Measurements from ENCODE around the gene NPY1R. TPM values are rescaled to one million over a fixed set of nuclear protein-coding genes. Genes with fewer than 3 reads are reported as not detected.

The NPY1R gene
- not detected for total RNA-seq

DNA sequence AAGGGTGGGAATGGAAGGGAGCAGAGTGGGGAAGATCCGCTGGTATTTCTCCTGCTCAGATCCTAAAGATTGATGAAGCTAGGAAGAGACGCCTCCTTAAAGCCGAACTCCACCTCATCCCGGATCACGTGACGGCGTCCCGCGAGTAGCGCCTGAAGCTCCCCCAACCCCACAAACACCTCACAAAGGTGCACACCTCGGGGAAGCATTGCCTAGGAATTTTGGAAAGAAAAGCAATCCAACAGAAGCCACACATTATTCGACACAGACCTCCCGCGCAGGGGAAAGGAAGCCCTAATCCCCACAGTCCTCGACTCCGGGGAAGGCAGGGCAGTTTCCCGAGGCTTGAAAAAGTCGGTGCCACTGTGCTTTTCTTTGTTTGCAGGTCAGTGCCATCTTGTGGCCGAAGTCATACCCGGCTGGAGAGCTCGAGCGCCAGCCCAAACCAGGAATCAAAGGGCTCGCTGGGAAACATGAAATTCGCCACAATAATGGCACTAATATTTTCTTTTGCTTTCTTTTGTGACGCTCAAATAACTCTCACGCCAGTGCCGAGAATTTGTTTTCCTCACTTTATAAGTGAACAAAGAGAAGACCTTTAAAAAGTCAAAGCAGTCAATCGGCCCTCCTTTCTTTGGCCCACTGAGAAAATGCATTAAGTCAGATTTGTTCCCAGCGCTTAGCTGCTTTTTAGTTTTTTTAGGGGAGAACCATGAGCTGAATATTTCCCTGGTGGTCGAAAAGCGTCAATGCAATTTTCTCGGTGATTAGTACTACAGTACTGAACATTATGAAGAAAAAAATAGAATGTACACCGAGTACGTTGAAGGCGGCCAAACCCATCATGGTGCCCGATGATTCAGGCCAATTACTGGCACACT, at the start of gene NPY1R:
Gene NPY1R (minus strand): TSS at position 71 of the 881 bp plus-strand sequence. CDS start 6,042 bp downstream, outside the sequence.
- DNase-seq, result no peak

DNA sequence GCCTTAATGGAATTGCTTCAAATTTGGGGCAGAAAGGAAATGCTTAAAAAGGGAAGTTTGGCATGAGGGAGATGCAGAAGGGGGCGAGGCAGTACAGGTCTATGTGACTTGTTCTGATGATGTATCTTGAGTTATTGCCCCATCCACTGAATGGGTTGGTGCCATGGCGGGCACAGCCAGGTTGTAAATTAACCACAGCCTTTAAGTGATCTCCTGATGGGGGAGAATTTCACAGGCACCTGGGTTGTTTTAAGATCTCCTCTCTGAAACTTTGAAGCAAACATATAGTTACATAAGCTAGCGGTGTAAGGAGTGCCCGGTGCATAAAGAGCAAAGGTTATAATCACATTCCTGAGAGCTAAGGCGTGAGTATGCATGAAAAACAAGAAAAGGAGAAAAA, 48.3 kb upstream of the NPY1R start:
- no peak for DNase-seq

DNA sequence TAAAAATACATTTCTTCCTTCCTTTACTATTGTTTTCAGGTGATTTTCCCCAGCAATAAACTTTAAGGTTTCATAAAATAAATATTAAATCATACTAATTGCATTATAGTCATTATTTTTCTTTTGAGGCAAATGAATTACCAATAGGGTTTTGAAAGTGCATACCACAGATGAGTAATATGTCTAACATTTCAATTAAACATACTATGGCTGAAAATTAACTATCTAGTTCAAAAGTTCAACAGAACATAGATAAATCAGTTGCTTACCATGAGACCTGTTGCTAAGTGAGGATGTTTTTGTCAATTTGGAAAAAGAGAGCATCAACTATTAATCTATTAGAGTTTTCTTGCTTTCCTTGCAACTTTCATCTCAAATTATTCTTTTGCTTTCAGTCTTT, 46.3 kb upstream of the NPY1R start:
- no peak for DNase-seq

DNA sequence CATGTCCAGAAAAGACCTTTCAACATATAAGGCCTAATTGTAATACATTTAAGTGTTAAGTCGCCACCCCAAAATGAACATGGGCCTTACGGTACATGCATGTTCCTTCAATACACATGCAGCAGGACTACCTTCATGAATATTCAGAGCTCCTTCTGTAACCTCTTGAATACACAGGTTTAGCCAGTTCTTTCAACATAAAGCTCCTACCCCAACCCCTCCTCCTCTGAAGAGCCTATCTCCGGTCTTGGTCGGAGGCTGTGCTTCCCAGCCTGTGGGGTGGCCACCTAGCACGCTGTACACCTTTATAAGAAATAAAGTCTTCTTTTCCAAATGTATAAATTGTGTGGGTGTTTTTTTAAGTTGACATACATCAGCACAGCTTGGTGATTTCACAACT, 39.6 kb upstream of the NPY1R start:
- no peak for DNase-seq

DNA sequence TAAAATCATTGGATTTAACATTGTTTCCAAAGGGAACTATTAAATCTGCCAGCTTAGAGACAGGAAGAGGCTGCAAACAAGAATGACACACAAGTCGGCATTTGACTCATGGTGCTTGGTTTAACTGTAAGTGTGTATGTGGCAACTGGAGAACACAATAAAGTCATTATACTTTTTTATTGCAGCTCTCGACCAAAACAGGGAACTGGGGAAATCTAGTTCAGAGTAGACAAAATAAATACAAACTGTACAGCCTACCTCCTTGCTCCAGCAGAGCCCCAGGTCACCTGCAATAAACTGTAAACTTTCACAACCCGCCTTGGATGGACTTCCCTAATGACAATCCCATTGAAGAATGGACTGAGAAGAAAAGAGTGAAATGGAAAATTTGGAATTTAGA, 35.3 kb upstream of the NPY1R start:
- no peak for DNase-seq

DNA sequence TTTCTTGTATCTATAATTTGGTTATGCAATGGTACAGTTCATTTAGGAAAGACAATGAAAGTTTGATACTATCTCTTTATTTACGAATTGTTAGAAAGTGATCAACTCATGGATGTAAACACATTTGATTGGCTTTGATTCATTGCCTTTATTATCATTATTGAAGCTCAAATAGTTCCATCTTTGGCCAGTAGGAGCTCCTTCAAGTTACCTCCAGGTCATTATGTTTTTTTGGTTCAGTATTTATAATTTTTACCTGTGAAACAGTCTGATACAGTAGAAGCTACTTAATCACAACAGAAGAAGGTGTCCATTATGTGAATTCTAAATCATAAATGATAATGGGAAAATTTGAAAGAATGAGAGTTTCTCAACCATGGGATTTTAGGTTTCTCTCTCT, 23.7 kb upstream of the NPY1R start:
- DNase-seq, result no peak

DNA sequence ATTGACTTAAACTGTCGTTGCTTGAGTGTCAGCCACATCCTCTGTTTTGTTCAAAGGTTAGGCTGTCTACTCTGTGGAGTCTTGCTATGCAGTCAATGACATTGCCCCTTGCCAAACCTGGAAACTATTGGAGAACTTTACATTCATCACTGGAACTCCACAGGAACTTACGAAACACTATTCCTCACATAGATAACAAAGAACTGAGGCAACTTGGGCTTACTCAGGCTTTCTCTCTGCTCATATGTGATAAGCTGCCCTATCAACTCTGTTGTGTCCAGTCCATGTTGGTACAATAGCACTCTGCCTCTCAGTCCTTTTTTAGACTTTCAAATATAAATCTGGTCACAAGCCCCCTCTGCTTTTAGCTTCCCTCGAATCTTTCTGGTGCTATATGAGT, 20.7 kb upstream of the NPY1R start:
- no peak for DNase-seq

DNA sequence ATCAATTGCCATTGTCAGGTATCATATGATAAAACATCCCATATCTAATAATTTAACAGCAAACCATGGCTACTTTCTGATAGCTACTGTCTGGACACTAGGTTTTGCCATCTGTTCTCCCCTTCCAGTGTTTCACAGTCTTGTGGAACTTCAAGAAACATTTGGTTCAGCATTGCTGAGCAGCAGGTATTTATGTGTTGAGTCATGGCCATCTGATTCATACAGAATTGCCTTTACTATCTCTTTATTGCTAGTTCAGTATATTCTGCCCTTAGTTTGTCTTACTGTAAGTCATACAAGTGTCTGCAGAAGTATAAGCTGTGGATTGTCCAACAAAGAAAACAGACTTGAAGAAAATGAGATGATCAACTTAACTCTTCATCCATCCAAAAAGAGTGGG, 18.3 kb upstream of the NPY1R start:
- no peak for DNase-seq

DNA sequence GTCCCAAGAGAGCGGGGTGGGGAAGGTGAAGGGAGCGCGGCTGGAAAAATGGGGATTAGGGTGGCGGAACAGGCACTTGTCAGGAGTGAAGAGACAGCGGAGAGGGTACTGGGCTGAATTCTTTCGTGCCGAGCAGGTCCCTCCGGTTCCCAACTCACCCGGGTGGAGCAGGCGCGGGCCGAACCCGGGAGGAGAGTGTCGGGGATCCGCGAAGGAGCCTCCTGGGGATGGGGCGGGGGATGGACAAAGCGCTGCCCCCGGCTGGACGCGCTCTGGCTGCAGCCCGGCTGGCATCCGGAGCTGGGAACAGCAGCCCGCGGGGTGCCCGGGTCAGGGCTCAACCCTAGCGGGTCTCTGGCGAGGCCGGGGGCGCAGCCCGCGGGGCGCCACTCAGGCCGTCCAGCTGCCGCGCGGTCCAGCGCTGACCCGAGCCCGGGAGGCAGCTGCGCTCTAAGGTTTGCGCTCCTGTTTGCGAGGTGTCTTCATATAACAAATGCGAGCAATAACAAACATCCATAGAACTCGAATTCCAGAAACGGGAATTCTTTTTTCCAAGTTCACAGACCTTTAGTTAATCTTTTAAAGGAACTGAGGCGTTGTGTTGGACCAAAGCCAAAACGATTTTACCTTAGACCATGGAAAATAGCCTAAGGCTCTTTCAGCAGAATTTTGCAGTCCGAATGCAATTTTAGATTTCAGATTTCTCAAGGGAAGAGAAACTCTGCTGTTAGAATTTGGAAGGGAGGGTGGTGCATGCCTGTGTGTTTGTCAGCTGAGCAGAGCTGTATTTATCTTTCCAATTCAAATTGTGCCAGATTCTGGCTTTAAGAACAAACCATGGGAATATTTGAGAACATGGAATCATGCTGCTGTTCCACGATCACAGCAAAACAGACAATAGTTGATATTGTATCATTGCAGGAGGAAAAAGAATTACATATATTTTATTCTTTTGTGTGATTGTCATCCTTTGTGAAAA, 12.0 kb upstream of the NPY1R start:
- no peak for DNase-seq

DNA sequence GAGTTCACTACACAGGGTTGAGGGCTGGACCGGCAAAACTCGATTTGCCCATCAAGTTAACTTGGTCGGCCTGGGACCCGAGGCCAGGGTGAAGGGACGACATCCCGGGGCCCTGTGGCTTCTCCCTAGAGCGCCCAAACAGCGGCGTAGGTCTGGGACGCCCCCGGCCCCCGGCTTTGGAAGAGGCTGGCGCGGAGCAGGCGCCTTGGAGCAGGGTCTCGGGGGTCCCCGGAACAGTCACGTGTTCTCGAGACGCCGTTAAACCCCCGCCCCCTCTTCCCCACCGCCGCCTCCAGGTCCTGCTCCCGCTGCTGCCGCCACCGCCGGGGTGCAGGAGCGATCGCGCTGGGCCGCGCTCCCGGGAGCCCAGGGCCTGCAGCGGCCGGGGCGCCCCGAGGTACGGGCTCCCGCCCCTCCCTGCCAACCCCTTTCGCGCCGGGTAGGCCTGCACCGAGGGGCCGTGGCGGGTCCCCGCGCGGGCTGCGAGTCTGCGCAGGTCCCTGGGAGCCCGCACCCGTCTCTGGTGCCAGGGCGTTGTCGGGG, 11.3 kb upstream of the NPY1R start, which contains the start of gene NPY5R:
Gene NPY5R (plus strand): TSS at position 289 of the 543 bp plus-strand sequence. CDS start 6,382 bp downstream, outside the sequence.
- DNase-seq, result no peak

DNA sequence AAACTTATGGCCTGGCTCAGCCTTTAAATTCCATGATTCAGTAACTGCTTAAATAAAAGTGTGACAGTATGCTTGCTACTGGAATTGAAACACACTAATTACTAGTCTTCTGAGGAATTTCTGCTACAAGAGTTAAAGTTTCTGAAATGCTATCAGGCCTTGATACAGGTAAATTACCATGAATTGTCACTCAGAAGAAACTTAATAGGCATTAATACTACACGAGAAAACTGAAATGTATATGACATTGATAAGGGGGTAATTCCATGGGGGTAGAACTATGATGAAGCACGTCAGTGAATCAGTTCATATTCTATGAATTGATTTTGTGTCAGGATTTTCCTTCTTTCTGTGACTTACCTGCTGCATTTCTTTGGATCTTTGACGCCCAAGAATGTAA, 3.0 kb upstream of the NPY1R start:
- no peak for DNase-seq

DNA sequence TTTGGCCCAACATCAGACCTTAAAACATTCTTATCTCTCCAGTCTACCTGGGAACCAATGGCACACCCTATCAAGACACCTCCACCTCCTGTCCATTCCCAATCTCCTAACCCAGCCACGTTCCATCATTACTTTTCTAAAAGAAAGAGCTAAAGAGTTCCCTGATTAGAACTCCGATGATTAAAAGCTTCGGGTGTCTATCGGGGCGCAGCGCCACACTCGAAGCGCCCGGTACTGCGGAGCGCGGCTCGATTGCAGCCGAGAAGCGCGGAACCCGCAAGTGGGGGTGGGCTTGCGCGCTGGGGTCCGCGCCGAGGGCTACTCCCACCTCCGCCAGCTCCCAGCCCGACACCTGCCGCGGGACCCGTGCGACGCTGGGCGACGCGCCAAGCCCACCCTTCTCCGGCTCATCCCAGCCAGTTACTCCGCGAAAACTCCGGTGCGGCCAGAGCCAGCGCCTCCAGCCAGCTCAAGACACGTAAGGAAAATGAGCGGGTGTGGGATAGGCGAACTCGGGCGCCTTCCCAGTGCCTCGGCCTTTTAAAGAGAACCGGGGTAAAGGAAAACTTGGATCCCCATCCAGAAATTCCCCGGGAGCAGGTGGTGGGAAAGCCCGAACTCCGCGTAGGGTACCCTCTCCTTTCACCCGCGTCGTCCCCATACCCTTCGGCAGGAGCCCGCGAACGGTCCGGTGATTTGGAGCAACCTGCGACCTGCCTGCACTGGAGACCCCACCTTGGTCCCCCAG, 593 bp downstream of the NPY1R start:
- DNase-seq, result no peak

DNA sequence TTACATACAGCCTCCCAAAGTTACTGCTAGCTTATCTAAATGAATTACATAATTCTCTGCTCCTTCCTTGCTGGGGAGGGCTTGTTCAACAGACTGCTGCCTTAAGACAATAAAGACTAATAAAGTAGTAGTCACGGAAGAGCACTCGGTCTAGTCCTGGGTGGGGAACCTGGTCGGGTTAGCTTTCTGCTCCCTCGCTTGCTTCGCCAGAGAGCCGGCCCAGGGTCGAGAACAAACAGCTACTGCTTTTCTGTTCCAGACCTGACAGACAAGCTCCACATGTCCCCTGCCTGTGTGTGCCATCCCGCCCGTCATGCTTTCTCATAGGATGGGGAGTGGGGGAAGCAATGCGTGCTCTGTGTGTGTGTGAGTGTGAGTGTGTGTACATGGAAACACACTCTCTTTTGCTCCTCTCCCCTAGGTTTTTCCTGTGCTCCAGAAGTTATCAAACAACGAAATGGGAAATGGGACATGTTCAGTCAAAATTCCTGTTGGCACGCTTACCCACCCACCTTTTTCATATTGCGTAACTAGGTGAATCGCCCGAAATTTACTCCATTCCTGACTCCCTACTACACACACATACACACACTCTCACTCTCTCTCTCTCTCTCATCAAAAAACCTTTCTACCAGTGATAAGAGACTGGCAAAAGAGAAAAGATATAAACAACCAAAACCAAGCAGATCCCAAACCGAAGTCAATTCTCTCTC, 1.3 kb downstream of the NPY1R start:
- DNase-seq, result no peak

DNA sequence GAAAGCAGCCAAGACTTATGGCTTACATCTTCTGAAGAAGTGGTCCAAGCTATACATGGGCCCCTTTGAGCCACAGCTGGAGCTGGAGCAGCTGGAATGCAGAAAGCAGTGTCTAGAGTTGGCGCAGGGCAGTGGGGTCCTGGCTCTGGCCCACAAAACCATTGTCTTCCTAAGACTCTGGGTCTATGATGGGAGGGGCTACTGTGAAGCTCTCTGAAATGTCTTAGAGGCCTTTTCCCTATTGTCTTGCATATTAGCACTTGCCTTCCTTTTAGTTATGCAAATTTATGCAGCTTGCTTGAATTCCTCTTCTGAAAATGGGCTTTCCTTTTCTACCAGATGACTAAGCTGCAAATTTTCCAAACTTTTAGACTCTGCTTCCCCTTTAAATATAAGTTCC, 15.3 kb downstream of the NPY1R start:
- no peak for DNase-seq

DNA sequence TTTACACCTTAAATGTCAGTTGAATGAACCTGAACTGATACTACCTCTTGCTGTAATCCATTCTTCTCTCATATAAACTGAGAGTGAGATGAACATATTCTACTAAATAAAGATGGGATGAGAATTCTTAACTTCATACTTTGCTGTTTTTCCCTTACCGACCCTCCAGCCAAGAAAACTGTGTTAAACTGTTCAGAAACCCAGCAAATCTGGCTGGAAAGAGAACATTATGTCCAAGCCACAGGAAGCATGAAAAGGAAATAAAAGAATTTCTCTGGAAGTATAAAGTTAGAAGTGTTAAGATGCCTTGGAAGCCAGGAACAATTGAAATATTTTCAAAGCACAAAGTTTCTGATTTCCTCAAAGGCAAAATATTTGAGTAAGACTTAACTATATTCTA, 22.9 kb downstream of the NPY1R start:
- DNase-seq, result no peak

DNA sequence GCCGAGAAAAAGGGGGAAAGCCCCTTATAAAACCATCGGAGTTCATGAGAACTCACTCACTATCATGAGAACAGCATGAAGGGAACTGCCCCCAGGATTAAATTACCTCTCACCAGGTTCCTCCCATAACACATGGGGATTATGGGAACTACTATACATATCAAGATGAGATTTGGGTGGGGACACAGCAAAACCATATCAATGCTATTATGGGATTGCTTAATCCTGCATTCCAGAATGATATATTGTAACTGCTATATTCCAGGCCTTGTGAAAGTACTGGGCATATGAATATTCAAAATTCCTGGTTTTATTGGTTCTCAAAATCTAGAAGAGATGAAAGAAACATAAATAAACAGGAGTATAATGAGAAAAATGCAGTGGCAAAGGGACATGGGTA, 29.3 kb downstream of the NPY1R start:
- DNase-seq, result no peak

DNA sequence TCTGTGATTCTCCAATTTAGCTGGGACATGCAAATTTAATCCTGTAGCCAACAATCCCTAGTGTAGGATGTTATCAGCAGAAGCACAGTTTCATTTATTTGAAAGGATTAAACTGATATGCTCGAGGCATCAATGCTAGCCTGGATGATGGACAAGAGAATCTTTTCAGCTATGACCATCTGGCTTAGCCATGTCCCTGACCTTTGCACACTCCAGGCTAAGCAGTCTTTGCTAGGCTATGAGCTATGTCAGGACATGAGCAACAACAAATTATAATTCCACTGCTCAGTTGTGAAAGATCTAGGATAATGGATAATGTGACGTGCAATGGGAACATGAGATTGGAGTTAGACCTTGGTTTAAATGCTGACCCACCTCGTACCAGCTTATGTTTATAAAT, 32.0 kb downstream of the NPY1R start:
- no peak for DNase-seq

DNA sequence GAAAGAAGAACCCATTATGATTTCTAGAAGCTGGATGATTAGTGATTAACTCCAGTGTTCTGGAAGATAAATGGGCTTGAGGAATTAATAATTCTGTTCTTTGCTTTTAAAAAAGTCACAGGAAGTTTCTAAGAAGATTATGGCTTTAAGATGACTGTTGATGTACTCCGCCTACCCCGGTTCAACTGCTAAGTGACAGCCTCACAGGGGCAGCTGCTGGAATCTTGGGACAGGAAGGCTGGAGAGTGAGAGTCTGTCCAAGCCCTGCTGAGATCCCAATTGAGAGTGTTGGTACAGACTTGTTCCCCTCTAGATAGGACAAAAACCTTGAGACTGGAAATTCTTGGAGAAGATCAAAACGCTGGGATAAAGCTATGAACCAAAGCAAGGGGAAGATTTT, 37.3 kb downstream of the NPY1R start:
- no peak for DNase-seq

DNA sequence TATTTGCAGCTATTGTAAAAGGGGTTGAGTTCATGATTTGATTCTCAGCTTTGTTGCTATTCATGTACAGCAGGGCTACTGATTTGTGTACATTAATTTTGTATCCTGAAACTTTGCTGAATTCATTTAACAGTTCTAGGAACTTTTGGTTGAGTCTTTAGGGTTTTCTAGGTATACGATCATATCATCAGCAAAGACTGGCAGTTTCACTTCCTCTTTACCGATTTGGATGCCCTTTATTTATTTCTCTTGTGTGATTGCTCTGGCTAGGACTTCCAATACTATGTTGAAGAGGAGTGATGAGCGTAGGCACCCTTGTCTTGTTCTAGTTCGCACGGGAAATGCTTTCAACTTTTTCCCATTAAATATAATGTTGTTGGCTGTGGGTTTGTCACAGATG, 48.1 kb downstream of the NPY1R start:
- no peak for DNase-seq

DNA sequence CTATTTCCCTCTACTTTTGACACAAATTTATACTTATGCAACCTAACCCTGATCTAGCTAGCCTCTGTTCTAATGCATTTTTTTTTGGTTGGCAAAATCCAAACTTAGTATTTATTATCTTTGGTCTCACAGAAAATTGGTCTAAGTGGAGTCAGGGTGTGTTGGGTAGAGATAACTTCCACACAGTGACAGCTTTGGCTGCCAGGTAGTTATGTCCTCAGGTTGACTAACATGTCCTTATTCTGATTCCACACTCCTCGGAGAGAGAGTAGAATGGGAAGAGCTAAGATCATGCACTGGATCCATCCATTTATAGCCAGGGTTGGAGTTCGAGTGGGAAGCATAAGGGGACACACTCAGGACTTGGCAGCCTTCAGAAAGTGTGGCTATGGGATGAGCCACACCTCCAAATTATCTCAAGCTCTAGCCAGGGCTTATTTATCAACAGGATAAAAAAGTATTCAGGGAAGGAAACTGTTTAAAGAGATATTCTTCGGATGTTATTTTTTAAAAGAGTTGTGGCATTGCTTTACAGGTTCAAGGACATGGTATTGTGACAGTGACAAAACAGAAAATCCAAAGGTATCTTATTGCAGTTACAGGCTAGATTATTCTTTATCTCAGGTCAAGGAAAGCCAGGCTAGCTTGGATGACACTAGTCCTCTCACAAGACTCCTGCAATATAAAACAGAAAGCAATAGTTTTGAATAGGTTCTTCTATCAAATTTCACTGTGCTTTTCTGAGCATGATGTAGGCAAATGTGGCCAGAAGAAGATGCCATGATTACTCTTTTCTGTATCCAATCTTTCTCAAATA, 51.5 kb downstream of the NPY1R start:
- no peak for DNase-seq

DNA sequence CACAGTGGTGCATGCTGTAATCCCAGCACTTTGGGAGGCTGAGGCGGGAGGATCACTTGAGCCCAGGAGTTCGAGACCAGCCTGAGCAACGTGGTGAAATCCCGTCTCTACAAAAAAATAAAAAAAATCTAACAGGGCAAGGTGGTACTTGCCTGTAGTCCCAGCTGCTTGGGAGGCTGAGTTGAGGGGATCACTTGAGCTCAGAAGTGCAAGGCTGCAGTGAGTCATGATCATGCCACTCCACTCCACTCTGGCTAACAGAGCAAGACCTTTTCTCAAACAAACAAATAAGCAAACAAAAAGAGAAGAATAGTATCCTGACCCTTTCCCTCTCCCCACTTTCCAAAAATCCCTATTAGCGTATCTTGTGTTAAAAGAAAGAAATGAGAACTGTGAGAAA, 52.7 kb downstream of the NPY1R start:
- DNase-seq, result no peak
